HepG2 (cell line): ENCODE data around the gene ABCC5. TPM values are rescaled to one million over a fixed set of nuclear protein-coding genes. Genes with fewer than 3 reads are reported as not detected.

Experiments used
- SMYD3 ChIP-seq: sonication (generic); formaldehyde crosslinking; IDR thresholded peaks from 2 replicates; pipeline ENCODE4 v1.8.1; 2023; ENCODE audit warnings: mild to moderate bottlenecking, missing genetic modification reagents
- ZNF205 ChIP-seq: IDR thresholded peaks from 2 replicates; pipeline ENCODE4 v1.6.1; 2018; ENCODE audit warnings: missing biosample characterization, missing genetic modification reagents
- ZNF350 ChIP-seq: sonication (generic); formaldehyde crosslinking; IDR thresholded peaks from 2 replicates; pipeline ENCODE4 v1.4.0; 2020; ENCODE audit warnings: mild to moderate bottlenecking, low read depth, missing genetic modification reagents, borderline replicate concordance
- polyA plus RNA-seq, 8 experiments: library from polyadenylated mRNA; depleted of rRNA in 3 of 8; stranded (reverse) in 7 of 8; unstranded in 1 of 8; fragments of >200 nt; fragmentation: Illumina TruSeq in 4 of 8; extraction: Trizol in 4 of 8; gene quantifications; 2 replicates each; pipeline versions ENCODE4 v1.2.1 to v1.2.3, GENCODE V29; 2011 to 2016; ENCODE audit warnings: low read depth in 4 of 8, missing spikeins in 1 of 8, mixed read lengths in 1 of 8; ENCODE audit not compliant: insufficient read depth in 1 of 8
- total RNA-seq, 5 experiments: library from RNA; depleted of rRNA; stranded (reverse); fragments of >200 nt; fragmentation: Illumina TruSeq; extraction: Trizol; gene quantifications; 2 replicates each; pipeline ENCODE4 v1.2.3, GENCODE V29; 2016; ENCODE audit warnings: low read depth in 1 of 5
- TF ChIP-seq, protein P1 (sequence below): sonication (generic); formaldehyde crosslinking; conservative IDR thresholded peaks from 2 replicates; pipeline ENCODE4 v1.8.0; 2022; ENCODE audit warnings: mild to moderate bottlenecking, moderate library complexity, missing genetic modification reagents
- TF ChIP-seq, protein P2 (sequence below): sonication (generic); formaldehyde crosslinking; IDR thresholded peaks from 2 replicates; pipeline ENCODE4 v1.4.0; 2020; ENCODE audit warnings: missing genetic modification reagents
- TF ChIP-seq, protein P3 (sequence below): sonication (generic); formaldehyde crosslinking; IDR thresholded peaks from 2 replicates; pipeline ENCODE4 v1.9.0; 2021; ENCODE audit warnings: missing genetic modification reagents, borderline replicate concordance

ABCC5 gene
- total and polyA plus RNA-seq, 2 of the 13 experiments (the other 11 are each of a cell fraction or from before 2014, with no cell fraction given) = 12.5 to 12.7 TPM

GRCh38 chr3:183884427-183885296 is 133.0 kb downstream of the ABCC5 start, which contains the start of gene PARL (continued):
- TF ChIP-seq, protein P1, sequence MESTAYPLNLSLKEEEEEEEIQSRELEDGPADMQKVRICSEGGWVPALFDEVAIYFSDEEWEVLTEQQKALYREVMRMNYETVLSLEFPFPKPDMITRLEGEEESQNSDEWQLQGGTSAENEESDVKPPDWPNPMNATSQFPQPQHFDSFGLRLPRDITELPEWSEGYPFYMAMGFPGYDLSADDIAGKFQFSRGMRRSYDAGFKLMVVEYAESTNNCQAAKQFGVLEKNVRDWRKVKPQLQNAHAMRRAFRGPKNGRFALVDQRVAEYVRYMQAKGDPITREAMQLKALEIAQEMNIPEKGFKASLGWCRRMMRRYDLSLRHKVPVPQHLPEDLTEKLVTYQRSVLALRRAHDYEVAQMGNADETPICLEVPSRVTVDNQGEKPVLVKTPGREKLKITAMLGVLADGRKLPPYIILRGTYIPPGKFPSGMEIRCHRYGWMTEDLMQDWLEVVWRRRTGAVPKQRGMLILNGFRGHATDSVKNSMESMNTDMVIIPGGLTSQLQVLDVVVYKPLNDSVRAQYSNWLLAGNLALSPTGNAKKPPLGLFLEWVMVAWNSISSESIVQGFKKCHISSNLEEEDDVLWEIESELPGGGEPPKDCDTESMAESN = peak; percentile 85
- TF ChIP-seq SMYD3 (CRISPR knock-in tag) = peak; percentile 67; the same call in 1 of the 2 replicates
- TF ChIP-seq ZNF350 = peak; percentile 96; the same call in 1 of the 2 replicates
- peak; percentile 88 for TF ChIP-seq ZNF205 (CRISPR knock-in tag)
- TF ChIP-seq, protein P2, sequence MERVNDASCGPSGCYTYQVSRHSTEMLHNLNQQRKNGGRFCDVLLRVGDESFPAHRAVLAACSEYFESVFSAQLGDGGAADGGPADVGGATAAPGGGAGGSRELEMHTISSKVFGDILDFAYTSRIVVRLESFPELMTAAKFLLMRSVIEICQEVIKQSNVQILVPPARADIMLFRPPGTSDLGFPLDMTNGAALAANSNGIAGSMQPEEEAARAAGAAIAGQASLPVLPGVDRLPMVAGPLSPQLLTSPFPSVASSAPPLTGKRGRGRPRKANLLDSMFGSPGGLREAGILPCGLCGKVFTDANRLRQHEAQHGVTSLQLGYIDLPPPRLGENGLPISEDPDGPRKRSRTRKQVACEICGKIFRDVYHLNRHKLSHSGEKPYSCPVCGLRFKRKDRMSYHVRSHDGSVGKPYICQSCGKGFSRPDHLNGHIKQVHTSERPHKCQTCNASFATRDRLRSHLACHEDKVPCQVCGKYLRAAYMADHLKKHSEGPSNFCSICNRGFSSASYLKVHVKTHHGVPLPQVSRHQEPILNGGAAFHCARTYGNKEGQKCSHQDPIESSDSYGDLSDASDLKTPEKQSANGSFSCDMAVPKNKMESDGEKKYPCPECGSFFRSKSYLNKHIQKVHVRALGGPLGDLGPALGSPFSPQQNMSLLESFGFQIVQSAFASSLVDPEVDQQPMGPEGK (CRISPR knock-in tag) = peak; percentile 89
- TF ChIP-seq, protein P3, sequence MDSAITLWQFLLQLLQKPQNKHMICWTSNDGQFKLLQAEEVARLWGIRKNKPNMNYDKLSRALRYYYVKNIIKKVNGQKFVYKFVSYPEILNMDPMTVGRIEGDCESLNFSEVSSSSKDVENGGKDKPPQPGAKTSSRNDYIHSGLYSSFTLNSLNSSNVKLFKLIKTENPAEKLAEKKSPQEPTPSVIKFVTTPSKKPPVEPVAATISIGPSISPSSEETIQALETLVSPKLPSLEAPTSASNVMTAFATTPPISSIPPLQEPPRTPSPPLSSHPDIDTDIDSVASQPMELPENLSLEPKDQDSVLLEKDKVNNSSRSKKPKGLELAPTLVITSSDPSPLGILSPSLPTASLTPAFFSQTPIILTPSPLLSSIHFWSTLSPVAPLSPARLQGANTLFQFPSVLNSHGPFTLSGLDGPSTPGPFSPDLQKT (CRISPR knock-in tag) = 0 out of 2 replicates have a peak, but pooled peaks have one; percentile 16
